Measurements from ENCODE around the gene TFEB.

DNA sequence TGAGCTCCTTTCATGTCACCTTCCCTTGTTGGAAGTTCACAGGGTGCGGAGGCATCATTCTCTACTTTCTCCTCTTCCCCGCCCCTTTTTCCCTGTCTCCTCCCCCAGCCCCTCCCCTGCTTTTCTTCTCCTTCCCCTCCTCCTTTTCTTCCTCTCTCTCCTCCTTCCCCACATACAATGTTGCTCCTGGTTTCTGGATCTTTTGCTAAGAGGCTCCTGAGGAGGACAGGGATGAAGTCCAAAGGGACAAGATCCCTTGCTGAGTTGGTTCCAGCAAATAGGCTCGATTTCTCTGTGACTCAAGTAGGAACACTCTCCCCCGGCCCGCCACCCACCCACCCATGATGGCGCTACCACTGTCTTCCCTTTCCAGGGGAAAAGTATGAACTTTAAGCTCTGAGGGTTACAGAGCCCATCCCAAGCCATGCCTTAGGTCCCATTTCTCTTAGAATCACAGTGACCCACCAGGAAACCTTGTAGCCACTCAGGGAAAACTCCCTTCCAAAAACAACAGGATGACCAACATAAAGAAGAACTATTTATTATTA, 852 bp upstream of the TFEB start:
- TF ChIP-seq, protein P1, sequence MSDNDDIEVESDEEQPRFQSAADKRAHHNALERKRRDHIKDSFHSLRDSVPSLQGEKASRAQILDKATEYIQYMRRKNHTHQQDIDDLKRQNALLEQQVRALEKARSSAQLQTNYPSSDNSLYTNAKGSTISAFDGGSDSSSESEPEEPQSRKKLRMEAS (IDR thresholded peaks at IDR 0.05): no peak
- no peak for TF ChIP-seq YY1 (IDR thresholded peaks at IDR 0.05)
- no peak for TF ChIP-seq JUND (IDR thresholded peaks at IDR 0.05)

Data from liver (tissue), 2 donors.